GM21825 (cell line): ENCODE results near the gene HLA-DPA1.
"Not testable (repeated sequence)": the region's sequence is repeated elsewhere in the genome, so short reads cannot be mapped to it uniquely, and the experiment has no call there.

Source experiments
- ATAC-seq: cut with Tn5 transposase; IDR thresholded peaks from one replicate; pipeline ENCODE4 v1.9.1; 2021; ENCODE audit warnings: mild to moderate bottlenecking, moderate library complexity; ENCODE audit not compliant: unreplicated experiment

The HLA-DPA1 gene

DNA sequence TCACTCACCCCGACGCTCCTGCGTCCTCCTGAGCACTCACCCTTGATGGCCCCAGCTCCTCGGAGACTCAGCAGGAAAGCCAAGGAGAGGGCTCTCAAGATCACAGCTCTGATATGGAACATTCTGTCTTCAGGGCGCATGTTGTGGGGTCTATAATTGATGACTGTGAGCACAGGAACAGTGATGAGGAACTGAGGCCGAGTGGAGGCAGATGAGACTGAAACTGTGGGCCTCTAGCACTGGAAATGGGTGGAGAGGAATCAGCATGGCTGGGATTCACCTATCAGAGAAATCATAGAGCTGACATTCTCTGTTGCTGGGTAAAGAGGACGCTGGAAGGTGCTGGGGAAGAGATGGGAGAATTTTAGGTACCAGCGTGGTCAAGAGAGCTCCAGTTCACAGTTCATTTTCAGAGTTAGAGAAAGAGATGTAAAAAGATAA is at the start of gene HLA-DPA1:
Gene HLA-DPA1 (minus strand): TSS at position 219 of the 441 bp plus-strand sequence.
- peak; percentile 68 for ATAC-seq

DNA sequence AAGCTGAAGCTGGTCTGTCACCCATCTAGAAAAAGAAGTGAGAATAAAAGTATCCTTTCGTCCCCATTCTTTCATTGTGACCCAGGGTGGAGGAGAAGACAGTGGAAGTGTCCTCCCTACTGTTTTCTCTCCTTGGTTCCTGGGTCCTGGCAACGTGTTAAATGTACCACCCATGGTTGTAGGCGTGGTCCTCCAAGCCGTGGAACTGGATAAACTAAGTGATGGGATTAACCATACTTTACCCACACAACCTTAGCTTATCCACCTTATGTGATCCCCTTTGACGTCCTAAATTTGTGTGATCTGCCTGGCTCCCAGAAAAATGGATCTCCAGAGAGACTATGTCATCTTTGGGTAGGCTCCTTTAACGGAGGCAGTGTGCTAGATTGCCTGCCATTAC is 49.7 kb upstream of the HLA-DPA1 start:
- no peak for ATAC-seq

DNA sequence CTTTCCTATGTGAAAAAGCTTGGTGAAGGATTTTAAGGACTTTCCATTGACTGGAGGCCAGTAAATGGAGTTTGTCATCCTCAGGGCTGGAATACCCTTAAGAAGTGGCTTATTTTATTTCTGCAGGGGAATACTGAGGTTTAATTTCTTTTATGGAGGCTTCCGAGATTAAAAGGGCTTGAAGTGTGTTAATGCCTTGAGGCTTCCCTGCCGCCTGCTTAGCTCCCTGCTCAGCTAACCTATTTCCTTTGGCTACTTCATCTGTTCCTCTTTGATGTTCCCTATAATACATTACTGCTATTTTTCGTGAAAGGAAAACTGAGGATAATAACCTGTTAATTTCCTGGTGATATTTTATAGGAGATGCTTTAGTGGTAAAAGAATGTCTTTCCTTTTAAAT is 46.6 kb upstream of the HLA-DPA1 start:
- ATAC-seq = no peak

DNA sequence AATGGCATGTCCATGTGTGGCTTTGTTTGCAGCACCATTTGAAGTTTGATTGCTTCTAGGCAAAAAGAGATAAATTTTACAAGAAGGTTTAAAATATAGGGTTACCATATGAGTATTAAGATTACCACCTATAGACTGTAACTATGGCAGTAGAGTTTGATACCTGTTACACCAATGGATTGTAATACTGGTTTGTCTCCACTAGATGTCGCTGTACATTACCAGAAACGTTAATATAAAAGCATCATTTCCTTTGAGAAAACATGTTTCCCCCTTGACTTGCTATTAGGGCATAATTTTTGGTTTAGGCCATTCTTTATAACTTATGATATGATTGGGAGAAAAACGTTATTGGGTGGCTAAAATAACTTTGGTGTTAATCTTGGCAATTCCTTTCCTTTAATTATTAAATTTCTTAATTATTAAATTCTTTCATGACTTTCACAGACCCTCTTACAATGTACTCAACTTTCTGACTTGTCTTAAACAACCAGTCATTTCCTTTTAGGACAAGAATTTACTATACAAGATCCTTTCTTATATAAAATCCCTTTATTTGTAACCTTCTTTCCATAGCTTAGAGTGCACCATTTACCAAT is 45.2 kb upstream of the HLA-DPA1 start:
- ATAC-seq = no peak

DNA sequence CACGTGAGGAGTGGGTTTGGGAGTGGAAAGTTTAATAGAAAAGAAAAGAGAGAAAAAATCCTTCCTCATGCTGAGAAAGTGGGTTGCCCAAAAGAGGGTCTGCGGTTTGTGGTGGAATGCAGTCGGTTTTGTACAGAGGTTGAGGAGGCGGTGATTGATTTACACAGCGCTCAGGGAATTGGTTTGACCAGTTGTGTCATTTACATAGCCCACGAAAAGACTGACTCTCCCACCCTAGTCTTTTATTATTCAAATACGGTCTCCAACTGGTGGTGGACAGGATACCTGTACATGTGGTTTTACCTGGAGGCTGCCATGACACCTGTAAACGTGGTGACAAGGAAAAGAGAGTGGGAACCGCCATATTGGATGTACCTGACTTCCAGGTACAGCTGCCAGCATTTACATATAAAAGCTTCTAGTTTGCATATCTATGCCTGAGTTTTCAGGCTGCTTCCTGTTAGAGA is 44.4 kb upstream of the HLA-DPA1 start:
- ATAC-seq = no peak

DNA sequence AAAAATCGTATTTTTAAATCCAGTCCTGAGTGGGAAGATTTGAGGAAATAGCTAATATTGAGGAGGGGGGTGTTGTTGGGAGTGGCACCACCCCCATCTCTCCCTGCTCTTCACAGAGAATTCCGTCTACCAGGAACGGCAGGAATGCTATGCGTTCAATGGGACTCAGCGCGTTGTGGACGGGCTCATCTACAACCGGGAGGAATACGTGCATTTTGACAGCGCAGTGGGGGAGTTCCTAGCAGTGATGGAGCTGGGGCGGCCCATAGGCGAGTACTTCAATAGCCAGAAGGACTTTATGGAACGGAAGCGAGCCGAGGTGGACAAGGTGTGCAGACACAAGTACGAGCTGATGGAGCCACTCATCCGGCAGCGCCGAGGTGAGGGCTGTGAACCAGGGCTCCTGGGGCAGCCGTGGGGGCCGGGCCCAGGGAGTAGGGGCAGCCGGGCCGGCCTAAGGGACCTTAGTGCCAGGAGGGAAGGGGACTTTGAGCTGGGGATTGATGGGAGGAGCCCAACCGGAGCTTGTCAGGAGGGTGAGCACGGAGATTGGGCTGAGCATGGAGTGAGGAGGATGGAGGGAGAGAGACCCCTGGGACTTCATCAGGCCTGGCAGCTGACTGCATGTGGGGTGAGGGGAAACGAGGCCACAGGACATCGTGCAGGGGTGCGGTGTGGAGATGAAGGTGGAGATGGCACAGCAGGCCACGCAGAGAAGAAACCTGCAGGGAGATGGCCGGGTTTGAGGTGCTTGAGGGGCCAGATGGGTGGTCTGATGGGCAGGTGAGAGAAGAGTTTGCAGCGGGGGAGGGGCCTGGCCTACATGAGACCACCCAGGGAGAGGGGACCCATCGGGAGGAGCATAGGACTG is 43.6 kb upstream of the HLA-DPA1 start:
- no peak for ATAC-seq

DNA sequence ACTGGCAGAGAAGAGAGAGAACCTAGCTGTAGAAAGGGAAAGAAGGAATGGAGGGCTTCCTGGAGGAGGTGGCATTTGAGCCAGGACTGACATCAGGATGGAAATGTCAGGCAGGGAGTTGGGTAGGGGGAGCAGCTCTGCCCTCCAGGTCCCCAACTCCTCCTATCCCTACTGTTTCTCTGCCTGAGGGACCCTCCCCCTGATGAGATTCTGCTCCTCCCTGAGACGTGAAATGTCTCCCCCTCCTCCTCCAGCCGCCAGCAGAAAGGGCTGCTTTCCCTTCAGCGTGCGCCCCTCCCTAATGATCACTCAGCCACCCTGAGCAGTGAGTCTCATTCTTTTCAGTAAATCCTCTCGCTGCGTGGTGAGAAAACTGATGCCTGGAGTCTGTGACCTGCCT is 43.0 kb upstream of the HLA-DPA1 start:
- no peak for ATAC-seq

DNA sequence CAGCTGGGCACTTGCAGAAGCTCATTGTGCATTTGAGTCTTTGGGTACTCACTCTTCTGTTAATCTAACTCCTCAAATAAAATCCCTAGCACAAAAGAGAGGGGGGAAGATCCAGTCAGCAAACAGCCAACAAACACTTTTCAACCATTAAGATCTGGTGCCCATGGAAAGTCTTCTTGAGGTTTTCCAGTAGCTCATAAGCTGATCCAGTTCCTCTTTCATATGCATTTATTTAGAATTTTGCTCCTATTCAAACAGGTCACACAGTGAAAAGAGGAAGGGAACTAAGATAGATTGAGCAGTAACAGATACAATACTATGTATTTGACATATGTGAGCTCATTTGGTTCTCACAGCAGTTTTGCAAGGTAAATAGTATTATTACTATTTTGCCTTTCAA is 41.0 kb upstream of the HLA-DPA1 start:
- ATAC-seq = no peak

DNA sequence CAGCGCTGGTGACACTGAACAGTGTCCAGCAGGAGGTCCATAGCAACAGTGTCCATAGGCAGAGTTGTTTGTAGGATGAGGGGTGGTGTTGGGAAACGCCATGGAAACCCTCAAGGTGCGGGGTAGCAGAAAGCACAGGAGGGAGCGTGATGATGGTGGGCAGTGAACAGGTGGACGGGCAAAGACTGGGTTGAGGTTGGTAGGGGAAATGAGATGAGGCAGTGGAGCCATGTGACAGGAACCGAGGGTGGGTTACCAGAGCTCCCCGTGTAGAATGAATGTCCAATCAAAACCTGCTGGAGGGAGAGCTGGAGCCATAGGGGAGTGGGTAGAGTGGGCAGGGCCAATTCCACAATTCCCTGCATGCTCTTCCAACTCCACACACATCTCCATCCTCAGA is 40.3 kb upstream of the HLA-DPA1 start:
- ATAC-seq = no peak

DNA sequence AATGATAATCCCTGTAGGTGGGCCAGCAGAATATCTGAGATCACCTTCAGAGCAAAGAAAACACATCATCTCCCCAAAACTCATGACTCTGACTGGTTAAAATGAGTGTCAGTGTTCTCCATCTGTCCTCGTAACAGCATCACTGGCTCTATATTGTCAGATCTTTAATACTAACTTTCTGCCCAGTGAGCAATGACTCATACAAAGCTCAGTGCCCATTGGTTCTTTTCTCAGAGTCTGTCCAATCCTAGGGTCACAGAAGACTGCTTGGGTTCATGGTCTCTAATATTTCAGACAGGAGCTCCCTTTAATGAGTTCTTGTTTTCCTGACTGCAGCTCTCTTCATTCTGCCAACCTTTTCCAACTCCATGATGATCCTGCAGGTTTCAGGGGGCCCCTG is 38.7 kb upstream of the HLA-DPA1 start:
- ATAC-seq = peak; percentile 81

DNA sequence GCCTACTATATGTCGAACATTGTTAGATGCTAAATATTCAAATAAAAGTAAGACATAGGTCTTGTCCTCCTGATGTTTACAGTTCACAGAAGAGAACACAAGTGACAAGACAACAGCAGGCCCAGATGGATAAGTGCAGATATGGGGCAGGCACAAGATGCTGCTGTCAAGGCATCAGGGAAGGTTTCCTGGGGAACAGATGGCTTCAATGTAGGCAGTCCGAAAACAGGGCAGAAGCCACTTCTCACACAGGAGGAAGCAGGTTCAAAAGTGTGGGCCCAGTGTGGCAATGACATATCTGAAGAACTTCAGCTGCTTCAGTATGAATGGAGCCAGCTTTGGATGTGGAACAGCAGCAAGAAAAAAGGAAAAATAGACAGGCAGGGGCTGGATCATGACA is 34.9 kb upstream of the HLA-DPA1 start:
- ATAC-seq = no peak

DNA sequence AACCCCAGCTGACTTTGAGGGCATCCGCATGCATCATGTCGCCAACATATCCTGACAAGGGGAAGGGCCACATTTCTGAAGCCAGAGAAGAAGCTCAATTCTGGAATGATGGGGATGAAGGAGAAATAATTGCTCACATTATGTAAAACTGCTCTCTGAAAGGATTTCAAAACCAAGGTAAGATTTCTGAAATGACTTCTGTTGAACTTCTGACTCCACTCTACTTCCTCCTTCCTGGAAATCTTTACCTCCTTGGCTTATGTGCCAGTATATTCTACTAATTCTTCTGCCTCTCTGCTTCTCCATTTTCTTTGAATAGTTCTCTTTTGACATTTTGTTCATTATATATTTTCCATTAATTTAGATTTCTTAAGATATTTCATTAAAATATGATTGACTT is 34.2 kb upstream of the HLA-DPA1 start:
- no peak for ATAC-seq

DNA sequence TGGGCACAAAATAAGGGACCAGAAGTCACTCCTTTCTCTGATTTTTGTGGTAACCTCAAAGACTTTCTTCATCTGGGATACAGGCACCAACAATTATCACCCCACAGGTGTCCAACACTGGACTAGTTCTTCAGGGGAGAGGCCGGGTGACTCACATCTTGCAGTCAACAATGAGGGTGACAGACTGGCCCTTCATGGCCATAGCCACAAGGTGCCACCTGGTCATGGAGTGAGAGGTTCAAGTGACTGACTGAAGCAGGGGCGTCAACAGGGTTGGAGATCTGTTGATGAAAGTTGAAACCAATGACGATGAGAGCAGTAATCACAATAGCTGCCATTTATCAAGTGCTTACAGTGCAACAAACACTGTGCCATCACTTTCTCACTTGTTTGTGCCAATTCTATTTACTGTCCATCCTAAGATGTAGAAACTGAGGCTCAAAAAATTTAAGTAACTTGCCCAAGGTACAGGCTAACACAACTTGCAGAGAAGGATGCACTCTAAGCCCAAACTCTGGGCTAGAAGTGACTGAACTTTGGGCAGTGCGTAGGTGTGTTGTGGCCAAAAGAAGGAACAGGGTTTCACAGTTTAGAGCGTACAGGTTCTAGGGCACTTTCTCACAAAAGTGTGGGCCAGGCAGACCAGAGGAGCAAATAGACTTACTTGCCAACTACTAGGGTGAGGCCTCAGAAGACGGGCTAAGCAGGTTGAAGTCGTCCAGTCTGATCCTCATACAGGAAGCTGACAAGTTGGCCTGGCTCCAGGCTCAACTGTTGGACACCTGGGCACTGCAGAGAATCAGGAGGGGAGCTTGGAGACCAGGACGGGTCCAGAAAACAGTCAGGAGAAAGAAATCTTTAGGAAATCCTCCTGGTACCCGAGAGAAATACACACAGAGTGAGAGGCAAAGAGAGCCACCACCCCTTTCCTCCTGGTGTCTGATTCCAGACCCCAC is 32.7 kb upstream of the HLA-DPA1 start:
- no peak for ATAC-seq

DNA sequence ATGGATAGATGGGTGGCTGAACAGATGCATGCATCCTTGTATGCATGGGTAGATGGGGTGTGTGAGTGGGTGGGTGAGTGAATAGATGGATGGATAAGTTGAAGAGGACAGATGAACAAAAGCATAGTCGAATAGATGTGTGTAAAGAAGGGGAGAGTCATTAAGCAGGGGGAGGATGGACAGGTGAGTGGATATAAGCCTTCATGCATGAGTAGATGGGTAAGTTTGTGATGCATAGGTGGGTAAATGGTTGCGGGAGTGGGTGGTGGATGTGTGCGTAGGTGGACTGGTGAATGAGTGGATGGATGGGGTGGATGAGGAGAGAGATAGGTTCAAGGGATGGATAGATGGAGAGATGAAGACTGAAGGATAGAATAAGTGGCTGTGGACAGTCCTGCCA is 31.9 kb upstream of the HLA-DPA1 start:
- ATAC-seq = no peak

DNA sequence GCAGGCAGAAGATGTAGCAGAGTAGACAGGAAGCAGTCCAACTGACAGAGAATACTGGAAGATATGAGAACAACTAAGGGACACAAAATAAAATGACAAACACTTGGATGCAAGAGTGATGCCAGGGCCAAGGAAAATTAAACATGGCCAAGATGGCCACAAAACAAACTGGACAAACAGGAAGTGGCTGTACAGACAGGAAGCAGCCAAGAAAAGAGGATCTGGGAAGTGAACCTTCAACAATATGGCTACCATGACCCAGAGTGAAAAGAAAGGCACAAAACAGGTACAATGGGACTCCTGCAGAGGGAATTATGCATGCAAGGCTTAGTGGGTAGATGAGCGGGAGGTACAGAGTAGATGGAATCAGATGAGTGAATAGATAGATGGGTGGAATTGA is 31.4 kb upstream of the HLA-DPA1 start:
- ATAC-seq = no peak

DNA sequence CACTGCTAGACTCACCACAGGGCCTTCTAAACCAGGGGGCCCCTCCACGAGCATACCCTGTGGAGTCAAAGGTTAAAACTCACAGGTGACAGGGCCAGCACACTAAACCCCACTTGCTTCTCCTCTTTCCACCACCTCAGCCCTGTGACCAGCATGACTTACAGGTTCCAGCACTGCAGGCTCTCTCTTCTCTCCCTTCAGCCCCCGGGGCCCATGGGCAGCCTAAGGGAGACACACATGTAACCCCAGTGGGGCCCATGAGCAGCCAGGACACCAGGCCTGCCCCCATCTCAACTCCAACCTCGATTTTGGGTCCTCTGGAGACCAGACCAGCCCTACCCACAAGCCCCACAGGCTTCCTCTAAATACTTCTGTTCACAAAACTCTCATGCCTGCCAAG is 30.3 kb upstream of the HLA-DPA1 start:
- ATAC-seq = no peak

DNA sequence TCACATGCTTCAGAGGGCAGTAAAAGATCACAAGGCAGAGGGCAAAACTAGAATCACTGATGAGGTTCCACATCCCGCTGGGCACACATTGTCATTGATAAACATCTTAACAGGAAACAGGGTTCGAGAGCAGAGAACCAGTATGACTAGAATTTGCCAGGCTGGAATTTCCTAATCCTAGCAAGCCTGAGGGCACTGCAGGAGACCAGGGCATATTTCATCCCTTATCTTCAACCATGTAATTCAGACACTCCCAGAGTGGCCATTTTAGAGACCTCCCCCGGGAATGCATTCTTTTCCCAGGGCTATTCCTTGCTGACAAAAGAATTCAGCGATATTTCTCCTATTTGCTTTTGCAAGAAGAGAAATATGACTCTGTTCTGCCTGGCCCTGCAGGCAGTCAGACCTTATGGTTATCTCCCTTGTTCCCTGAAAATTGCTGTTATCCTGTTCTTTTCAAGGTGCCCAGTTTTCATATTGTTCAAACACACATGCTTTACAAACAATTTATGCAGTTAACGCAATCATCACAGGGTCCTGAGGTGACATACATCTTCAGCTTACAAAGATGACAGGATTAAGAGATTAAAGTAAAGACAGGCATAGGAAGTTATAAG is 27.8 kb upstream of the HLA-DPA1 start:
- ATAC-seq = not testable (repeated sequence)

DNA sequence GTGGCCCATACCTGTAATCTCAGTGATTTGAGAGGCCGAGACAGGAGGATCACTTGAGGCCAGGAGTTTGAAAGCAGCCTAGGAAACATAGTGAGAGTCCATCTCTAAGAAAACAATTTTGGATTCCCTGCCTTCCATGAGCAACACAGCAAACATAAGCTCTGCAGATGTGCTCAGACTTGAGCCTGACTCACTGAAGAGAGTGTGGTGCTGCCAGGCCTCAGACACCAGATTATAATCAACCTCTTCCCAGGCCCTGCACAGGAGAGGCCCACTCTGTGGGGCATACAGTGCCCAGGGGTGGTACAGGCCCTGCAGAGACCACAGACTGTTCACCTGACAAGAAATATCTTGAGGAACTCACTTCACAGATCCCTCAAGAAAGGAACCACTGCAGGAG is 22.2 kb upstream of the HLA-DPA1 start:
- ATAC-seq = no peak

DNA sequence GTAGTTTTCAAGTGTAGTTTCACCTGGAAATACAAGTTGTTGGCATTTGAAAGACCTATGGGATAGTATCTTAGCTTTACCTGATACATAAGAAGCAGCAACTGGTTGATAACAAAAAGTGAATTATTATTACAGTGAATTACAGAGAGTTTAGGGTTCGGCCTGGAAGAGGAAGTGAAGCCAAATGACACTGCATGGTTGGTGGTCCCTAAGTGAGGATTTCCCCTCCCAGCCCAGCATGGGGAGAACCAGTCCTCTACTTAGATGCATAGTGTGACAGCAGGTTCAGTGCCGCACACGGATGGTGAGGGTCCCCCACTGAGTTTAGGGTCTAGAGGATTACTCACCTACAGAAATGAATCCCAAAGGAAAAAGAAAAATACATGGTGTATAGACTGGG is 20.4 kb upstream of the HLA-DPA1 start:
- no peak for ATAC-seq

DNA sequence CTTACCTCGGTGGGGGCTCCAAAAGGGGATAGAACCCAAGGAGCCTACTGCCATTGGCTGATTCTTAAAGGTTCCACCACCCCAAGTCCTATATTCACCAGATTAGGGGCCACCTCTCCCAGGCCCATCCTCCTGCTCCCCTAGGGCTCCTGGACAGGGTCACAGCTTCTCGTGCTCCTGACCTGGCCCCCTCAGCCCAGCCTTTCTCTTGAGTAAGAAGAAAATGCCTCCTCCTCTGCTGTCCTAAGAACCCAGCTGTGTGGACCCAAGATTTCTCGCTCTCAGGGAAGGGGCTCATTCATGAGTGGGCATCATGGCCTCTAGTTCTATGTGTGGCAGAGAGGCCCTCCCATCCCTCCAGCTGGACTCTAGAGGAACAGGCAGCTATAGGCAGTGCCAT is 18.9 kb upstream of the HLA-DPA1 start:
- no peak for ATAC-seq

DNA sequence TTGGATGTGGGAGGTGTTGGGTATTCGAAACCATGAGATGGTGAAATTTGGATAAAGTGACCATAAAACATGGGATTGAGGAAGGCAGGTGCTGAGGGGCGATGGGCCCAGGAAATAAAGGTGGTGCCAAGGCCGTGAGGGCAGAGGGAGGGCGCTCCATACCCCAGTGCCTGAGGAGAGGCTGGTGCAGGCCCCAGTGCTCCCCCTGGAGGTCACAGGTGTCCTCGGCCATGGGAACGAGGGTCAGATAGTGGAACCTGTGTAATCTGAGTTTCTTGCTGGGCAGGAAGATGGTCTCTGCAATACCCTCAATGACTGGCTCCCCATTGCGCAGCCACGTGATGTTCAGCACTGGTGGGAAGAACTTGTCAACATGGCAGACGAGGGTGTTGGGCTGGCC is 18.5 kb upstream of the HLA-DPA1 start:
- no peak for ATAC-seq
